GM12864 (cell line): ENCODE measurements around the gene PWP2.

Source experiments
- DNase-seq: peaks from one replicate; pipeline ENCODE4 v3.0.0-alpha.2; 2011; ENCODE audit warnings: low read depth
- H3K4me3 ChIP-seq: 2 replicates; pipeline ENCODE4 v1.5.1; 2011; ENCODE audit warnings: mild to moderate bottlenecking, low read depth, low read length, control low read depth
- CTCF ChIP-seq: IDR thresholded peaks from 2 replicates; pipeline ENCODE4 v1.5.1; 2011; ENCODE audit warnings: low read depth, mild to moderate bottlenecking, moderate library complexity, low read length, control low read depth, inconsistent platforms; ENCODE audit errors: missing control alignments

The PWP2 gene

GRCh38 chr21:44074315-44074958, 32.8 kb upstream of the PWP2 start:
- no peak overlapping the region for H3K4me3 ChIP-seq
- DNase-seq: no peak
- TF ChIP-seq CTCF: no peak

GRCh38 chr21:44076316-44076715, 30.9 kb upstream of the PWP2 start:
- no peak overlapping the region for H3K4me3 ChIP-seq
- no peak for TF ChIP-seq CTCF
- DNase-seq: no peak

GRCh38 chr21:44078411-44078981, 28.7 kb upstream of the PWP2 start:
- DNase-seq: no peak
- no peak for TF ChIP-seq CTCF
- H3K4me3 ChIP-seq: no peak overlapping the region

GRCh38 chr21:44079446-44079845, 27.8 kb upstream of the PWP2 start:
- no peak for TF ChIP-seq CTCF
- H3K4me3 ChIP-seq: no peak overlapping the region
- DNase-seq: no peak

GRCh38 chr21:44079846-44080245, 27.4 kb upstream of the PWP2 start:
- no peak for TF ChIP-seq CTCF
- no peak for DNase-seq
- no peak overlapping the region for H3K4me3 ChIP-seq

GRCh38 chr21:44082648-44083440, 24.4 kb upstream of the PWP2 start:
- H3K4me3 ChIP-seq: no peak overlapping the region
- no peak for TF ChIP-seq CTCF
- DNase-seq: no peak
